Activated CD4-positive, CD25-positive, alpha-beta regulatory T cell treated with anti-CD3 and anti-CD28 coated beads, Interleukin-2, amount 50 U/mL, for 16 hours (primary cell): ENCODE results near the gene STX1A.

Experiments
- DNase-seq: peaks from one replicate; pipeline ENCODE4 v3.0.0-alpha.2; 2020; ENCODE audit warnings: low read depth, low spot score

STX1A gene

GRCh38 chr7:73652541-73652949 lies 66.9 kb downstream of the STX1A start:
- no peak for DNase-seq

- DNase-seq = no peak
Measured at GRCh38 chr7:73650524-73650923, 68.9 kb downstream of the STX1A start.

DNA sequence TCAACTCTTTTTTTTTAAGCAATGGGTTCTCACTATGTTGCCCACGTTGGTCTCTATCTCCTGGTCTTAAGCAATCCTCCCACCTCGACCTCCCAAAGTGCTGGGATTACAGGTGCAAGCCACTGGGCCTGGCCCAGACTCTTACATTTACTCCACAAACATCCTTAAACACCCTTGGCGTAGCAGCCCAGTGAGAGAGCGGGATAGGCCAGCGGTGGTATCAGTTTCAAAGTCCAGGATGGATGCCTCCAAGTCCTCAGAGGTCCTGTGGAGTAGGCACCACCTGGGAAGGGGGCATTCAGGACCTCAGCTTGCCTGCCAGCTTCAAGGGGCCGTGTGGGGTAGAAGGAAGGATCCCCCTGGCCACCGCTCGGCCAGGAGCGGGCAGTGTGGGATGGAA lies 69.9 kb downstream of the STX1A start:
- DNase-seq = no peak
